HEK293 (cell line): ENCODE data around the gene C19orf47.

Source experiments
- KLF9 ChIP-seq: fragments of 450-650 bp; formaldehyde crosslinking; IDR thresholded peaks from 2 replicates; pipeline ENCODE4 v1.5.1; 2016; ENCODE audit warnings: missing biosample characterization, missing genetic modification characterization, low read depth
- REPIN1 ChIP-seq: fragments of 450-650 bp; formaldehyde crosslinking; IDR thresholded peaks from 2 replicates; pipeline ENCODE4 v1.5.1; 2017; ENCODE audit warnings: missing biosample characterization, missing genetic modification characterization, low read depth
- SP3 ChIP-seq: fragments of 450-650 bp; formaldehyde crosslinking; IDR thresholded peaks from 2 replicates; pipeline ENCODE4 v1.5.1; 2016; ENCODE audit warnings: missing biosample characterization, missing genetic modification characterization
- SP7 ChIP-seq: fragments of 450-650 bp; formaldehyde crosslinking; IDR thresholded peaks from 2 replicates; pipeline ENCODE4 v1.5.1; 2016; ENCODE audit warnings: missing biosample characterization, missing genetic modification characterization
- TCF7L2 ChIP-seq: IDR thresholded peaks from 2 replicates; pipeline ENCODE4 v1.6.1; 2011; ENCODE audit warnings: low read depth, mild to moderate bottlenecking, inconsistent platforms, low read length, moderate library complexity, borderline replicate concordance
- ZBTB17 ChIP-seq: fragments of 450-650 bp; formaldehyde crosslinking; IDR thresholded peaks from 2 replicates; pipeline ENCODE4 v1.5.1; 2016; ENCODE audit warnings: missing biosample characterization, missing genetic modification characterization
- ZNF146 ChIP-seq: fragments of 450-650 bp; formaldehyde crosslinking; IDR thresholded peaks from 2 replicates; pipeline ENCODE4 v1.5.1; 2016; ENCODE audit warnings: missing biosample characterization, missing genetic modification characterization
- ZNF16 ChIP-seq: fragments of 450-650 bp; formaldehyde crosslinking; IDR thresholded peaks from 2 replicates; pipeline ENCODE4 v1.5.1; 2016; ENCODE audit warnings: low read depth, missing biosample characterization, missing genetic modification characterization
- ZNF174 ChIP-seq: fragments of 450-650 bp; formaldehyde crosslinking; IDR thresholded peaks from 2 replicates; pipeline ENCODE4 v1.5.0; 2017; ENCODE audit warnings: missing biosample characterization, mild to moderate bottlenecking, missing genetic modification characterization
- ZNF184 ChIP-seq: fragments of 450-650 bp; IDR thresholded peaks from 2 replicates; pipeline ENCODE4 v1.5.1; 2018; ENCODE audit warnings: missing biosample characterization, mild to moderate bottlenecking, missing genetic modification characterization
- ZNF266 ChIP-seq: fragments of 450-650 bp; formaldehyde crosslinking; IDR thresholded peaks from 2 replicates; pipeline ENCODE4 v1.5.1; 2016; ENCODE audit warnings: missing biosample characterization, missing genetic modification characterization, low read depth
- ZNF335 ChIP-seq: fragments of 450-650 bp; formaldehyde crosslinking; conservative IDR thresholded peaks from 2 replicates; pipeline ENCODE4 v1.5.1; 2016; ENCODE audit warnings: missing biosample characterization, missing genetic modification characterization
- ZNF366 ChIP-seq: fragments of 450-650 bp; formaldehyde crosslinking; conservative IDR thresholded peaks from 2 replicates; pipeline ENCODE4 v1.5.1; 2016; ENCODE audit warnings: missing biosample characterization, missing genetic modification characterization
- ZNF48 ChIP-seq: fragments of 450-650 bp; formaldehyde crosslinking; IDR thresholded peaks from 2 replicates; pipeline ENCODE4 v1.5.1; 2016; ENCODE audit warnings: missing biosample characterization, missing genetic modification characterization
- ZNF530 ChIP-seq: fragments of 450-650 bp; formaldehyde crosslinking; IDR thresholded peaks from 2 replicates; pipeline ENCODE4 v1.5.1; 2016; ENCODE audit warnings: low read depth, missing biosample characterization, missing genetic modification characterization
- ZNF654 ChIP-seq: fragments of 450-650 bp; formaldehyde crosslinking; IDR thresholded peaks from 2 replicates; pipeline ENCODE4 v1.5.1; 2016; ENCODE audit warnings: low read depth, missing biosample characterization, missing genetic modification characterization
- ZNF664 ChIP-seq: fragments of 450-650 bp; formaldehyde crosslinking; IDR thresholded peaks from 2 replicates; pipeline ENCODE4 v1.5.1; 2016; ENCODE audit warnings: missing biosample characterization, missing genetic modification characterization
- ZNF707 ChIP-seq: fragments of 450-650 bp; formaldehyde crosslinking; IDR thresholded peaks from 2 replicates; pipeline ENCODE4 v1.5.1; 2016; ENCODE audit warnings: missing biosample characterization, missing genetic modification characterization
- ZSCAN16 ChIP-seq: fragments of 450-650 bp; formaldehyde crosslinking; IDR thresholded peaks from 2 replicates; pipeline ENCODE4 v1.5.1; 2016; ENCODE audit warnings: missing biosample characterization, missing genetic modification characterization
- ZSCAN23 ChIP-seq: fragments of 450-650 bp; formaldehyde crosslinking; IDR thresholded peaks from 2 replicates; pipeline ENCODE4 v1.5.1; 2016; ENCODE audit warnings: missing biosample characterization, missing genetic modification characterization
- TF ChIP-seq, protein P1 (sequence below): fragments of 450-650 bp; formaldehyde crosslinking; IDR thresholded peaks from 2 replicates; pipeline ENCODE4 v1.5.1; 2016; ENCODE audit warnings: missing biosample characterization, missing genetic modification characterization
- TF ChIP-seq, protein P2 (sequence below): fragments of 450-650 bp; formaldehyde crosslinking; IDR thresholded peaks from 2 replicates; pipeline ENCODE4 v1.5.1; 2017; ENCODE audit warnings: missing biosample characterization, missing genetic modification characterization
- TF ChIP-seq, protein P3 (sequence below): fragments of 450-650 bp; formaldehyde crosslinking; IDR thresholded peaks from 2 replicates; pipeline ENCODE4 v1.5.1; 2016; ENCODE audit warnings: missing biosample characterization, missing genetic modification characterization
- TF ChIP-seq, protein P4 (sequence below): fragments of 450-650 bp; formaldehyde crosslinking; IDR thresholded peaks from 2 replicates; pipeline ENCODE4 v1.5.1; 2017; ENCODE audit warnings: missing biosample characterization, missing genetic modification characterization
- TF ChIP-seq, protein P5 (sequence below): fragments of 450-650 bp; formaldehyde crosslinking; optimal IDR thresholded peaks from 2 replicates; pipeline ENCODE3; 2016; ENCODE audit warnings: missing biosample characterization, mild to moderate bottlenecking, missing genetic modification characterization
- TF ChIP-seq, protein P6 (sequence below): fragments of 450-650 bp; formaldehyde crosslinking; IDR thresholded peaks from 2 replicates; pipeline ENCODE4; 2016; ENCODE audit warnings: missing biosample characterization, missing genetic modification characterization
- TF ChIP-seq, protein P7 (sequence below): fragments of 450-650 bp; formaldehyde crosslinking; IDR thresholded peaks from 2 replicates; pipeline ENCODE4 v1.5.1; 2016; ENCODE audit warnings: missing biosample characterization, missing genetic modification characterization

Gene C19orf47

DNA sequence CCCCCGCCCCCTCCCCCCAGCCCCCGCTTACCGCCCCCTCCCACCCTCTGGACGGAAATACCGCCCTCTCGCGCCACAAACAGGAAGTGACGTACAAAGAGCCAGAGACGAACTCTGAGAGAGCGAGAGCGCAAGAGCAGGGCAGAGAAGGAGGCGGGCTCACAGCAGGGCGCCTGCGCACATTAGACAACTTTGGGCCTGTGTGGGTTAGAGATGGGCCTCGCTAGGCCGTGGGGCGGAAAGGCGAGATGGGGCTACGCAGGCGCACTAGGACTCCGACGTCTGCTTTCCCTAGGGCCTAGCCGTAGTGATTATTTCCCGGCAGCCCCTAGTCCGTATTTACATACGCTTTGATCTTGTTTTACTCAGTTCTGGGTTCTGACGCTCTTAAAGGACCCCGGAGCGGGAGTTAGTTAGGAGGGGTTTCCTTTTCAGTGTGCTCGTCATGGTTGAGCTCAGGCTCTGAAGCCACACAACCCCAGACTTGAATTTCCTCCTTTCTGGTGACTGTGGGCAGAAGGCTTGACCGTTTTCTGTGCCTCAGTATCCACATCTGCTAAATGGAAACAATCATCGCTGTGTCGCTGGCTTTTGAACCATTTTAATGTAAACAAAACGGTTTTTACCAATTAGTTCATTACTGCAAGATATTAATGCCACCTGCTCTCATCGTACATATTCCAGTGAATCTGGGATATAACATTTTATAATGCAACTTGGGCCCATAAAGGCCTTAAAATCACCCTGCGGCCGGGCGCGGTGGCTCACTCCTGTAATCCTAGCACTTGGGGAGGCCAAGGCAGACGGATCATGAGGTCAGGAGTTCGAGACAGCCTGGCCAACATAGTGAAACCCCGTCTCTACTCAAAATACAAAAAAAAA is 62.6 kb downstream of the C19orf47 start (continued):
- TF ChIP-seq, protein P1, sequence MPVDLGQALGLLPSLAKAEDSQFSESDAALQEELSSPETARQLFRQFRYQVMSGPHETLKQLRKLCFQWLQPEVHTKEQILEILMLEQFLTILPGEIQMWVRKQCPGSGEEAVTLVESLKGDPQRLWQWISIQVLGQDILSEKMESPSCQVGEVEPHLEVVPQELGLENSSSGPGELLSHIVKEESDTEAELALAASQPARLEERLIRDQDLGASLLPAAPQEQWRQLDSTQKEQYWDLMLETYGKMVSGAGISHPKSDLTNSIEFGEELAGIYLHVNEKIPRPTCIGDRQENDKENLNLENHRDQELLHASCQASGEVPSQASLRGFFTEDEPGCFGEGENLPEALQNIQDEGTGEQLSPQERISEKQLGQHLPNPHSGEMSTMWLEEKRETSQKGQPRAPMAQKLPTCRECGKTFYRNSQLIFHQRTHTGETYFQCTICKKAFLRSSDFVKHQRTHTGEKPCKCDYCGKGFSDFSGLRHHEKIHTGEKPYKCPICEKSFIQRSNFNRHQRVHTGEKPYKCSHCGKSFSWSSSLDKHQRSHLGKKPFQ (tag by site-specific recombination) = no peak
- peak; percentile 58; the same call in 1 of the 2 replicates for TF ChIP-seq ZNF366 (tag by site-specific recombination)
- TF ChIP-seq ZSCAN16 = no peak
- TF ChIP-seq, protein P2, sequence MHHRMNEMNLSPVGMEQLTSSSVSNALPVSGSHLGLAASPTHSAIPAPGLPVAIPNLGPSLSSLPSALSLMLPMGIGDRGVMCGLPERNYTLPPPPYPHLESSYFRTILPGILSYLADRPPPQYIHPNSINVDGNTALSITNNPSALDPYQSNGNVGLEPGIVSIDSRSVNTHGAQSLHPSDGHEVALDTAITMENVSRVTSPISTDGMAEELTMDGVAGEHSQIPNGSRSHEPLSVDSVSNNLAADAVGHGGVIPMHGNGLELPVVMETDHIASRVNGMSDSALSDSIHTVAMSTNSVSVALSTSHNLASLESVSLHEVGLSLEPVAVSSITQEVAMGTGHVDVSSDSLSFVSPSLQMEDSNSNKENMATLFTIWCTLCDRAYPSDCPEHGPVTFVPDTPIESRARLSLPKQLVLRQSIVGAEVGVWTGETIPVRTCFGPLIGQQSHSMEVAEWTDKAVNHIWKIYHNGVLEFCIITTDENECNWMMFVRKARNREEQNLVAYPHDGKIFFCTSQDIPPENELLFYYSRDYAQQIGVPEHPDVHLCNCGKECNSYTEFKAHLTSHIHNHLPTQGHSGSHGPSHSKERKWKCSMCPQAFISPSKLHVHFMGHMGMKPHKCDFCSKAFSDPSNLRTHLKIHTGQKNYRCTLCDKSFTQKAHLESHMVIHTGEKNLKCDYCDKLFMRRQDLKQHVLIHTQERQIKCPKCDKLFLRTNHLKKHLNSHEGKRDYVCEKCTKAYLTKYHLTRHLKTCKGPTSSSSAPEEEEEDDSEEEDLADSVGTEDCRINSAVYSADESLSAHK (tag by site-specific recombination) = peak; percentile 70; the same call in 1 of the 2 replicates
- no peak for TF ChIP-seq ZNF48 (tag by site-specific recombination)
- peak; percentile 97 for TF ChIP-seq ZBTB17 (tag by site-specific recombination)
- no peak for TF ChIP-seq ZNF530
- TF ChIP-seq SP3 = peak; percentile 77
- TF ChIP-seq ZNF146 (tag by site-specific recombination) = no peak
- TF ChIP-seq ZNF664 (tag by site-specific recombination) = no peak
- TF ChIP-seq, protein P3, sequence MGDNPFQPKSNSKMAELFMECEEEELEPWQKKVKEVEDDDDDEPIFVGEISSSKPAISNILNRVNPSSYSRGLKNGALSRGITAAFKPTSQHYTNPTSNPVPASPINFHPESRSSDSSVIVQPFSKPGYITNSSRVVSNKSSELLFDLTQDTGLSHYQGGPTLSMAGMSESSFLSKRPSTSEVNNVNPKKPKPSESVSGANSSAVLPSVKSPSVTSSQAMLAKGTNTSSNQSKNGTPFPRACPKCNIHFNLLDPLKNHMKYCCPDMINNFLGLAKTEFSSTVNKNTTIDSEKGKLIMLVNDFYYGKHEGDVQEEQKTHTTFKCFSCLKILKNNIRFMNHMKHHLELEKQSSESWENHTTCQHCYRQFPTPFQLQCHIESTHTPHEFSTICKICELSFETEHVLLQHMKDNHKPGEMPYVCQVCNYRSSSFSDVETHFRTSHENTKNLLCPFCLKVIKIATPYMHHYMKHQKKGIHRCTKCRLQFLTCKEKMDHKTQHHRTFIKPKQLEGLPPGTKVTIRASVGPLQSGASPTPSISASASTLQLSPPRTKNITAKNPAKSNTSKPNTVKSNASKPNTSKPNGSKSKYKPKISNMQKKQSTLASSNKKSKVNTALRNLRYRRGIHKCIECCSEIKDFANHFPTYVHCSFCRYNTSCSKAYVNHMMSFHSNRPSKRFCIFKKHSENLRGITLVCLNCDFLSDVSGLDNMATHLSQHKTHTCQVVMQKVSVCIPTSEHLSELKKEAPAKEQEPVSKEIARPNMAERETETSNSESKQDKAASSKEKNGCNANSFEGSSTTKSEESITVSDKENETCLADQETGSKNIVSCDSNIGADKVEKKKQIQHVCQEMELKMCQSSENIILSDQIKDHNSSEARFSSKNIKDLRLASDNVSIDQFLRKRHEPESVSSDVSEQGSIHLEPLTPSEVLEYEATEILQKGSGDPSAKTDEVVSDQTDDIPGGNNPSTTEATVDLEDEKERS (tag by site-specific recombination) = no peak
- peak; percentile 94; the same call in 1 of the 2 replicates for TF ChIP-seq REPIN1
- peak; percentile 68 for TF ChIP-seq SP7 (tag by site-specific recombination)
- TF ChIP-seq, protein P4, sequence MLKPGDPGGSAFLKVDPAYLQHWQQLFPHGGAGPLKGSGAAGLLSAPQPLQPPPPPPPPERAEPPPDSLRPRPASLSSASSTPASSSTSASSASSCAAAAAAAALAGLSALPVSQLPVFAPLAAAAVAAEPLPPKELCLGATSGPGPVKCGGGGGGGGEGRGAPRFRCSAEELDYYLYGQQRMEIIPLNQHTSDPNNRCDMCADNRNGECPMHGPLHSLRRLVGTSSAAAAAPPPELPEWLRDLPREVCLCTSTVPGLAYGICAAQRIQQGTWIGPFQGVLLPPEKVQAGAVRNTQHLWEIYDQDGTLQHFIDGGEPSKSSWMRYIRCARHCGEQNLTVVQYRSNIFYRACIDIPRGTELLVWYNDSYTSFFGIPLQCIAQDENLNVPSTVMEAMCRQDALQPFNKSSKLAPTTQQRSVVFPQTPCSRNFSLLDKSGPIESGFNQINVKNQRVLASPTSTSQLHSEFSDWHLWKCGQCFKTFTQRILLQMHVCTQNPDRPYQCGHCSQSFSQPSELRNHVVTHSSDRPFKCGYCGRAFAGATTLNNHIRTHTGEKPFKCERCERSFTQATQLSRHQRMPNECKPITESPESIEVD (tag by site-specific recombination) = no peak; the same call in 1 of the 2 replicates
- TF ChIP-seq ZNF184 = no peak
- no peak for TF ChIP-seq ZNF174 (tag by site-specific recombination)
- TF ChIP-seq, protein P5, sequence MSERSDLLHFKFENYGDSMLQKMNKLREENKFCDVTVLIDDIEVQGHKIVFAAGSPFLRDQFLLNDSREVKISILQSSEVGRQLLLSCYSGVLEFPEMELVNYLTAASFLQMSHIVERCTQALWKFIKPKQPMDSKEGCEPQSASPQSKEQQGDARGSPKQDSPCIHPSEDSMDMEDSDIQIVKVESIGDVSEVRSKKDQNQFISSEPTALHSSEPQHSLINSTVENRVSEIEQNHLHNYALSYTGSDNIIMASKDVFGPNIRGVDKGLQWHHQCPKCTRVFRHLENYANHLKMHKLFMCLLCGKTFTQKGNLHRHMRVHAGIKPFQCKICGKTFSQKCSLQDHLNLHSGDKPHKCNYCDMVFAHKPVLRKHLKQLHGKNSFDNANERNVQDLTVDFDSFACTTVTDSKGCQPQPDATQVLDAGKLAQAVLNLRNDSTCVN (tag by site-specific recombination) = no peak
- TF ChIP-seq, protein P6, sequence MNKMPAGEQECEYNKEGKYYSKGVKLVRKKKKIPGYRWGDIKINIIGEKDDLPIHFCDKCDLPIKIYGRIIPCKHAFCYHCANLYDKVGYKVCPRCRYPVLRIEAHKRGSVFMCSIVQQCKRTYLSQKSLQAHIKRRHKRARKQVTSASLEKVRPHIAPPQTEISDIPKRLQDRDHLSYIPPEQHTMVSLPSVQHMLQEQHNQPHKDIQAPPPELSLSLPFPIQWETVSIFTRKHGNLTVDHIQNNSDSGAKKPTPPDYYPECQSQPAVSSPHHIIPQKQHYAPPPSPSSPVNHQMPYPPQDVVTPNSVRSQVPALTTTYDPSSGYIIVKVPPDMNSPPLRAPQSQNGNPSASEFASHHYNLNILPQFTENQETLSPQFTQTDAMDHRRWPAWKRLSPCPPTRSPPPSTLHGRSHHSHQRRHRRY = no peak
- no peak for TF ChIP-seq ZNF266 (tag by site-specific recombination)
- no peak for TF ChIP-seq ZNF654 (tag by site-specific recombination)
- no peak for TF ChIP-seq ZNF707 (tag by site-specific recombination)
- no peak for TF ChIP-seq ZNF16 (tag by site-specific recombination)
- TF ChIP-seq, protein P7, sequence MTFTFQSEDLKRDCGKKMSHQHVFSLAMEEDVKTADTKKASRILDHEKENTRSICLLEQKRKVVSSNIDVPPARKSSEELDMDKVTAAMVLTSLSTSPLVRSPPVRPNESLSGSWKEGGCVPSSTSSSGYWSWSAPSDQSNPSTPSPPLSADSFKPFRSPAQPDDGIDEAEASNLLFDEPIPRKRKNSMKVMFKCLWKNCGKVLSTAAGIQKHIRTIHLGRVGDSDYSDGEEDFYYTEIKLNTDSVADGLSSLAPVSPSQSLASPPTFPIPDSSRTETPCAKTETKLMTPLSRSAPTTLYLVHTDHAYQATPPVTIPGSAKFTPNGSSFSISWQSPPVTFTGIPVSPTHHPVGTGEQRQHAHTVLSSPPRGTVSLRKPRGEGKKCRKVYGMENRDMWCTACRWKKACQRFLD (tag by site-specific recombination) = no peak
- no peak for TF ChIP-seq ZSCAN23 (tag by site-specific recombination)
- no peak for TF ChIP-seq KLF9 (tag by site-specific recombination)
- peak; percentile 99 for TF ChIP-seq TCF7L2
- TF ChIP-seq ZNF335 (tag by site-specific recombination) = peak; percentile 56
